ENCODE data around the gene CCM2L. TPM values are rescaled to one million over a fixed set of nuclear protein-coding genes. Genes with fewer than 3 reads are reported as not detected.
A peak's percentile ranks its signal among the peaks of the same experiment; 100 is the strongest.

CCM2L gene
- total and polyA plus RNA-seq, 9 of the 15 experiments (the other 6 are each of a cell fraction or from before 2014, with no cell fraction given): 0.04 TPM; not detected in 8

DNA sequence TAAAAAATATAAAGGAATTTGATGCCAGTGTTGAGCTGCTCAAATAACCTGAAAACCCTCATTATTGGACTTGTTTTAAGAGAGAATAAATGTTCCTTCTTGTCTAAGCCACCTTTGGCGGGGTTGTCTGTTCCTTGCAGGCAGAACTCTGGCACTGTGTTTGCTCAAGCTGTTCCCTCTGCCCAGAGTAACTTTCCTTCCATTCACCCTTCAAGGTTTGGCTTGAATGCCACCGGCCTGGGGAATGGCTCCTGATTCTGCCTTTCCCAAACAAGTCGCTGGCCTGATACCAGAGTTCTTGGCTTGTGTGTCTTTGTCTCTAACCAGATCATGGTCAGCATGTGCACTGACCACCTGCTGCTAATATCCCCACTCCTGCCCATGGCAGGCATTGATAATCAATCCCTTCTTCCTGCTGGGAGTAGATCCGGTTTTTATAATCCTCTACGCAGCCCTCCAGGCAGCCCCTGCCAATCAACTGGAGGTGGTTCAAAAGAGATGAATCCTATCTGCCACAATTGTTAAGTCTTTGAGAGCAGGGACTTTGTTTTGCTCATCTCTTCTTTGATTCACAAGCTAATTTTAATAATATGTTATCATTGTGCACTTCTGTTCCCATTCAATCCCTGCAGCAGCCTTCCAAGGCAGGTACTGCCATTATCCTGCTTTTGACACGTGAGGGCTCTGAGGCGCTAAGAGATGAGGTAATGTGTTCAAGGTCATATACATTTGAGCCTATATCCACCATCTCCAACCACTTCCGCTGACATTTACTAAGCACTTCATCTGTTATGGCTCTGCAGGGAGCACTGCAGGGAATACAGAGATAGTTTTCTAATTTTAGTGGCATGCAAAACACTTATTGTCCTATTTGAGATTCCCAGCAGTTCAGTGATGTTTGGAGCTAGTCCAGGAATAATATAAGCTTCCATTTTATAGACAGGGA lies 3.1 kb upstream of the CCM2L start (continued):
- no peak for TF ChIP-seq NR4A1 (CRISPR knock-in tag; IDR thresholded peaks at IDR 0.05)
- no peak for TF ChIP-seq NR4A1 (tag; IDR thresholded peaks at IDR 0.05)
- no peak for TF ChIP-seq TSC22D4 (tag; IDR thresholded peaks at IDR 0.05)
- TF ChIP-seq ATF1 (CRISPR knock-in tag; IDR thresholded peaks at IDR 0.05): no peak
- TF ChIP-seq ATF1 (tag; IDR thresholded peaks at IDR 0.05): 0 out of 2 replicates have a peak, but pooled peaks have one; percentile 28
- no peak for TF ChIP-seq ETS2 (tag; IDR thresholded peaks at IDR 0.05; ENCODE audit: borderline replicate concordance, poor library complexity, severe bottlenecking)
- TF ChIP-seq ZNF224 (CRISPR knock-in tag; IDR thresholded peaks at IDR 0.05): no peak
- TF ChIP-seq SIN3B (IDR thresholded peaks at IDR 0.05; ENCODE audit: low read depth): no peak
- no peak for TF ChIP-seq SMAD3 (CRISPR knock-in tag; conservative IDR thresholded peaks at IDR 0.05)
- no peak for TF ChIP-seq ARHGAP35 (IDR thresholded peaks at IDR 0.05; ENCODE audit: partially characterized antibody)
- TF ChIP-seq CBX8 (IDR thresholded peaks at IDR 0.05; ENCODE audit: borderline replicate concordance, extremely low read depth, low read depth, low read length, poor library complexity, severe bottlenecking): no peak
- no peak for TF ChIP-seq BCLAF1 (IDR thresholded peaks at IDR 0.05; ENCODE audit: borderline replicate concordance in 1 of 2, control insufficient read depth in 1 of 2, low read depth in 2 of 2, low read length in 1 of 2)
- TF ChIP-seq GABPA (tag; conservative IDR thresholded peaks at IDR 0.05; ENCODE audit: low read depth): peak; percentile 71
- TF ChIP-seq CCNT2 (IDR thresholded peaks at IDR 0.05; ENCODE audit: borderline replicate concordance, extremely low read depth, insufficient read length, low read depth, low read length): no peak
- TF ChIP-seq FOXM1 (IDR thresholded peaks at IDR 0.05; ENCODE audit: low read depth): no peak
- TF ChIP-seq FOXM1 (CRISPR knock-in tag; IDR thresholded peaks at IDR 0.05; ENCODE audit: low read depth): no peak
- TF ChIP-seq HNRNPL (IDR thresholded peaks at IDR 0.05; ENCODE audit: low read depth, low read length): no peak
- TF ChIP-seq SIN3A (IDR thresholded peaks at IDR 0.05; ENCODE audit: borderline replicate concordance in 2 of 2, control insufficient read depth in 1 of 2, low read depth in 2 of 2, low read length in 2 of 2): no peak
- peak; percentile 20; the same call in 1 of the 2 replicates for TF ChIP-seq L3MBTL2 (IDR thresholded peaks at IDR 0.05)
- TF ChIP-seq, protein P1, sequence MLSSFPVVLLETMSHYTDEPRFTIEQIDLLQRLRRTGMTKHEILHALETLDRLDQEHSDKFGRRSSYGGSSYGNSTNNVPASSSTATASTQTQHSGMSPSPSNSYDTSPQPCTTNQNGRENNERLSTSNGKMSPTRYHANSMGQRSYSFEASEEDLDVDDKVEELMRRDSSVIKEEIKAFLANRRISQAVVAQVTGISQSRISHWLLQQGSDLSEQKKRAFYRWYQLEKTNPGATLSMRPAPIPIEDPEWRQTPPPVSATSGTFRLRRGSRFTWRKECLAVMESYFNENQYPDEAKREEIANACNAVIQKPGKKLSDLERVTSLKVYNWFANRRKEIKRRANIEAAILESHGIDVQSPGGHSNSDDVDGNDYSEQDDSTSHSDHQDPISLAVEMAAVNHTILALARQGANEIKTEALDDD (IDR thresholded peaks at IDR 0.05): no peak
- TF ChIP-seq KDM5B (IDR thresholded peaks at IDR 0.05; ENCODE audit: insufficient replicate concordance, low read depth, low read length): no peak

Data from K562 (cell line).